HepG2 (cell line): ENCODE data around the gene ATAD1. TPM values are rescaled to one million over a fixed set of nuclear protein-coding genes. Genes with fewer than 3 reads are reported as not detected.

Source experiments
- AGO1 ChIP-seq: fragments of 200-400 bp; formaldehyde crosslinking; IDR thresholded peaks from 2 replicates; pipeline ENCODE4 v1.6.1; 2017; ENCODE audit warnings: mild to moderate bottlenecking, low read depth, low read length, moderate library complexity; ENCODE audit not compliant: poor library complexity, severe bottlenecking
- ARID4A ChIP-seq: sonication (generic); formaldehyde crosslinking; IDR thresholded peaks from 2 replicates; pipeline ENCODE4 v1.5.0; 2020; ENCODE audit warnings: mild to moderate bottlenecking, missing genetic modification reagents, borderline replicate concordance
- CTCF ChIP-seq: sonication (generic); formaldehyde crosslinking; IDR thresholded peaks from 2 replicates; pipeline ENCODE4 v1.5.0; 2020; ENCODE audit warnings: mild to moderate bottlenecking, missing genetic modification reagents, moderate library complexity
- FOSL1 ChIP-seq: sonication (generic); formaldehyde crosslinking; IDR thresholded peaks from 2 replicates; pipeline ENCODE4 v1.9.0; 2021; ENCODE audit warnings: missing genetic modification reagents, borderline replicate concordance
- FOXO1 ChIP-seq: sonication (generic); formaldehyde crosslinking; IDR thresholded peaks from 2 replicates; pipeline ENCODE4 v1.4.0; 2020; ENCODE audit warnings: missing genetic modification reagents
- GATAD2A ChIP-seq: IDR thresholded peaks from 2 replicates; pipeline ENCODE4 v1.6.1; 2016
- IRF2 ChIP-seq: IDR thresholded peaks from 2 replicates; pipeline ENCODE4 v1.6.1; 2018; ENCODE audit warnings: missing genetic modification reagents, missing compliant biosample characterization
- IRX3 ChIP-seq: sonication (generic); formaldehyde crosslinking; IDR thresholded peaks from 2 replicates; pipeline ENCODE4 v1.8.1; 2023; ENCODE audit warnings: mild to moderate bottlenecking, low read depth, missing genetic modification reagents, borderline replicate concordance
- MNT ChIP-seq: fragments of 450-650 bp; IDR thresholded peaks from 2 replicates; pipeline ENCODE4 v1.6.1; 2016
- NAIF1 ChIP-seq: sonication (generic); formaldehyde crosslinking; IDR thresholded peaks from 2 replicates; pipeline ENCODE4 v1.5.0; 2020; ENCODE audit warnings: mild to moderate bottlenecking, missing genetic modification reagents, borderline replicate concordance
- NFRKB ChIP-seq: fragments of 450-650 bp; IDR thresholded peaks from 2 replicates; pipeline ENCODE4 v1.6.1; 2017
- NFYB ChIP-seq: sonication (generic); formaldehyde crosslinking; IDR thresholded peaks from 2 replicates; pipeline ENCODE4 v1.4.0; 2020; ENCODE audit warnings: missing genetic modification reagents
- SIX4 ChIP-seq: sonication (generic); formaldehyde crosslinking; IDR thresholded peaks from 2 replicates; pipeline ENCODE4 v1.4.0; 2020; ENCODE audit warnings: missing genetic modification reagents
- TMF1 ChIP-seq: sonication (generic); formaldehyde crosslinking; IDR thresholded peaks from 2 replicates; pipeline ENCODE4 v1.8.1; 2022; ENCODE audit warnings: low read depth, missing genetic modification reagents
- XBP1 ChIP-seq: sonication (generic); formaldehyde crosslinking; IDR thresholded peaks from 2 replicates; pipeline ENCODE4 v1.5.0; 2020; ENCODE audit warnings: missing genetic modification reagents
- ZBTB42 ChIP-seq: sonication (generic); formaldehyde crosslinking; IDR thresholded peaks from 2 replicates; pipeline ENCODE4 v1.5.0; 2020; ENCODE audit warnings: mild to moderate bottlenecking, missing genetic modification reagents
- ZNF207 ChIP-seq: fragments of 450-650 bp; IDR thresholded peaks from 2 replicates; pipeline ENCODE4 v1.6.1; 2016; ENCODE audit warnings: antibody characterized with exemption, borderline replicate concordance
- ZNF251 ChIP-seq: sonication (generic); formaldehyde crosslinking; IDR thresholded peaks from 2 replicates; pipeline ENCODE4 v1.9.0; 2021; ENCODE audit warnings: mild to moderate bottlenecking, missing genetic modification reagents
- ZNF354B ChIP-seq: sonication (generic); formaldehyde crosslinking; IDR thresholded peaks from 2 replicates; pipeline ENCODE4 v1.8.0; 2022; ENCODE audit warnings: mild to moderate bottlenecking, missing genetic modification reagents
- ZNF713 ChIP-seq: sonication (generic); formaldehyde crosslinking; IDR thresholded peaks from 2 replicates; pipeline ENCODE4 v1.4.0; 2020; ENCODE audit warnings: mild to moderate bottlenecking, missing genetic modification reagents
- ZNF878 ChIP-seq: sonication (generic); formaldehyde crosslinking; IDR thresholded peaks from 2 replicates; pipeline ENCODE4 v1.8.1; 2023; ENCODE audit warnings: mild to moderate bottlenecking, missing genetic modification reagents, moderate library complexity
- ZSCAN22 ChIP-seq: sonication (generic); formaldehyde crosslinking; IDR thresholded peaks from 2 replicates; pipeline ENCODE4 v1.4.0; 2020; ENCODE audit warnings: mild to moderate bottlenecking, missing genetic modification reagents
- polyA plus RNA-seq, 8 experiments: library from polyadenylated mRNA; depleted of rRNA in 3 of 8; stranded (reverse) in 7 of 8; unstranded in 1 of 8; fragments of >200 nt; fragmentation: Illumina TruSeq in 4 of 8; extraction: Trizol in 4 of 8; gene quantifications; 2 replicates each; pipeline versions ENCODE4 v1.2.1 to v1.2.3, GENCODE V29; 2011 to 2016; ENCODE audit warnings: low read depth in 4 of 8, missing spikeins in 1 of 8, mixed read lengths in 1 of 8; ENCODE audit not compliant: insufficient read depth in 1 of 8
- total RNA-seq, 5 experiments: library from RNA; depleted of rRNA; stranded (reverse); fragments of >200 nt; fragmentation: Illumina TruSeq; extraction: Trizol; gene quantifications; 2 replicates each; pipeline ENCODE4 v1.2.3, GENCODE V29; 2016; ENCODE audit warnings: low read depth in 1 of 5

The ATAD1 gene
- total and polyA plus RNA-seq, 2 of the 13 experiments (the other 11 are each of a cell fraction or from before 2014, with no cell fraction given) = 14.9 to 28.2 TPM

- TF ChIP-seq NFYB (no peak; the same call in 1 of the 2 replicates), FOXO1 (peak; percentile 74; the same call in 1 of the 2 replicates), IRF2 (CRISPR knock-in tag) (peak; percentile 92), TMF1 (peak; percentile 43; the same call in 1 of the 2 replicates), NFRKB (no peak), AGO1 (peak; percentile 73), CTCF (CRISPR knock-in tag) (no peak), ZNF251 (0 out of 2 replicates have a peak, but pooled peaks have one; percentile 54), ZBTB42 (no peak), MNT (peak; percentile 46), SIX4 (CRISPR knock-in tag) (peak; percentile 72), ARID4A (CRISPR knock-in tag) (peak; percentile 80; the same call in 1 of the 2 replicates), IRX3 (CRISPR knock-in tag) (no peak), ZNF207 (no peak), ZNF354B (CRISPR knock-in tag) (no peak), ZSCAN22 (CRISPR knock-in tag) (peak; percentile 42; the same call in 1 of the 2 replicates), FOSL1 (CRISPR knock-in tag) (no peak), ZNF878 (CRISPR knock-in tag) (peak; percentile 72; the same call in 1 of the 2 replicates), XBP1 (CRISPR knock-in tag) (no peak; the same call in 1 of the 2 replicates), ZNF713 (CRISPR knock-in tag) (no peak), NAIF1 (CRISPR knock-in tag) (peak; percentile 84), GATAD2A (peak; percentile 86)
Observed at GRCh38 chr10:87861953-87862678, 44.1 kb upstream of the ATAD1 start (continued).
